OCI-LY7 (cell line): Measurements from ENCODE around the gene CCDC124. TPM values are rescaled to one million over a fixed set of nuclear protein-coding genes. Genes with fewer than 3 reads are reported as not detected.

Source experiments
- BruUV-seq: library from RNA; stranded (reverse); fragments of 400-500 nt; replicated peaks from 2 replicates; lab custom pipeline; 2021; lab: Mats Ljungman, UMichigan
- CTCF ChIA-PET: fragments of 300-600 bp; sonication (Branson Sonifier 250); formaldehyde crosslinking; loops from one replicate; lab custom pipeline; 2022; ENCODE audit warnings: antibody characterized with exemption; ENCODE audit not compliant: unreplicated experiment; lab: Charles Lee
- POLR2A ChIA-PET: fragments of 300-600 bp; sonication (Branson Sonifier 250); formaldehyde crosslinking; loops from one replicate; lab custom pipeline; 2022; ENCODE audit warnings: antibody characterized with exemption; lab: Charles Lee
- DNase-seq: peaks from one replicate; pipeline ENCODE4 v3.0.0-alpha.2; 2015; ENCODE audit warnings: low spot score
- H2AFZ ChIP-seq: fragments of 200-600 bp; sonication (generic), shearing (Covaris generic); 2 replicates; pipeline ENCODE4 v1.6.1; 2014; ENCODE audit warnings: mild to moderate bottlenecking, antibody characterized with exemption, low read length, moderate library complexity
- H3K27ac ChIP-seq: fragments of 200-600 bp; sonication (generic); 2 replicates; pipeline ENCODE4 v1.5.1; 2014; ENCODE audit warnings: mixed run types, low read depth, mild to moderate bottlenecking, moderate library complexity, low read length, inconsistent platforms; ENCODE audit not compliant: poor library complexity, severe bottlenecking
- H3K36me3 ChIP-seq: fragments of 200-600 bp; sonication (generic); 2 replicates; pipeline ENCODE4 v1.6.1; 2014; ENCODE audit warnings: mild to moderate bottlenecking, antibody characterized with exemption, low read length, moderate library complexity, mixed read lengths; ENCODE audit not compliant: insufficient read depth
- H3K4me1 ChIP-seq: fragments of 200-600 bp; sonication (generic); 2 replicates; pipeline ENCODE4 v1.5.1; 2014; ENCODE audit warnings: mild to moderate bottlenecking, low read length; ENCODE audit not compliant: insufficient read depth, poor library complexity, severe bottlenecking
- H3K4me2 ChIP-seq: fragments of 200-600 bp; sonication (generic); 2 replicates; pipeline ENCODE4 v1.6.1; 2014; ENCODE audit warnings: mild to moderate bottlenecking, low read length
- H3K4me3 ChIP-seq: fragments of 200-600 bp; sonication (generic); 2 replicates; pipeline ENCODE4 v1.5.1; 2014; ENCODE audit warnings: mild to moderate bottlenecking, low read depth, low read length; ENCODE audit not compliant: poor library complexity, severe bottlenecking
- H3K79me2 ChIP-seq: fragments of 200-600 bp; sonication (generic); 2 replicates; pipeline ENCODE4 v1.6.1; 2016; ENCODE audit warnings: low read depth, mild to moderate bottlenecking, low read length, moderate library complexity, mixed read lengths; ENCODE audit not compliant: insufficient read depth
- H3K9me2 ChIP-seq: fragments of 200-600 bp; sonication (generic); 2 replicates; pipeline ENCODE4 v1.6.1; 2016; ENCODE audit warnings: mild to moderate bottlenecking, low read length, mixed read lengths; ENCODE audit not compliant: insufficient read depth
- H3K9me3 ChIP-seq: fragments of 200-600 bp; sonication (generic); 2 replicates; pipeline ENCODE4 v1.6.1; 2014; ENCODE audit warnings: mild to moderate bottlenecking, mixed run types, low read length, mixed read lengths
- H4K20me1 ChIP-seq: fragments of 200-600 bp; sonication (generic); 2 replicates; pipeline ENCODE4 v1.6.1; 2014; ENCODE audit warnings: mild to moderate bottlenecking, antibody characterized with exemption, low read length, moderate library complexity, mixed read lengths; ENCODE audit not compliant: insufficient read depth
- CTCF ChIP-seq: fragments of 200-600 bp; sonication (generic); conservative IDR thresholded peaks from 2 replicates; pipeline ENCODE4 v1.5.1; 2014; ENCODE audit warnings: mild to moderate bottlenecking, antibody characterized with exemption, low read length, moderate library complexity, mixed read lengths
- EZH2phosphoT487 ChIP-seq: fragments of 200-600 bp; sonication (generic); IDR thresholded peaks from 2 replicates; pipeline ENCODE4 v1.6.1; 2018; ENCODE audit warnings: low read depth, borderline replicate concordance, mild to moderate bottlenecking, mixed run types, antibody characterized with exemption, low read length, moderate library complexity, mixed read lengths
- intact Hi-C: fragments of 100-400 bp; cut with micrococcal nuclease; formaldehyde crosslinking; loops from one replicate; pipeline ENCODE4 v1.10.0; 2022; ENCODE audit not compliant: unreplicated experiment
- total RNA-seq, 2 experiments: library from RNA; depleted of rRNA in 1 of 2; stranded (reverse); fragments of >200 nt in 1 of 2; shearing (Covaris generic) in 1 of 2; gene quantifications; 2 replicates each; pipeline ENCODE4 v1.2.3, GENCODE V29; 2014 to 2022

CCDC124 gene
- total RNA-seq, 2 experiments from 2014 or later: 57.5 to 106 TPM

- no peak overlapping the region for H3K27ac ChIP-seq
- no peaks in the 10 kb centered on the region for H3K9me2 ChIP-seq
- TF ChIP-seq EZH2phosphoT487: no peak
- TF ChIP-seq CTCF: no peak
- no peaks in the 10 kb centered on the region for H3K36me3 ChIP-seq
- H3K4me2 ChIP-seq: no peak overlapping the region
- H3K4me3 ChIP-seq: no peak overlapping the region
- intact Hi-C loops: no loop called here
- no peaks in the 10 kb centered on the region for H3K9me3 ChIP-seq
- H2AFZ ChIP-seq: no peak overlapping the region
- ChIA-PET POLR2A (interaction anchor here (0.5 kb wide), 1 partner anchor 458 kb away, joined by 6 read pairs; no protein-coding TSS in a partner anchor), CTCF (no interaction called here)
- no peaks in the 10 kb centered on the region for H4K20me1 ChIP-seq
- BruUV-seq: no TSS peak
- H3K79me2 ChIP-seq: no peaks in the 10 kb centered on the region
- no peaks in the 10 kb centered on the region for H3K4me1 ChIP-seq
- DNase-seq: no peak
Observed at GRCh38 chr19:17968362-17968761, 35.5 kb downstream of the CCDC124 start.

- Histone ChIP-seq H4K20me1 (no peaks in the 10 kb centered on the region), H3K4me2 (no peak overlapping the region), H3K4me3 (no peak overlapping the region), H3K79me2 (no peaks in the 10 kb centered on the region), H3K9me2 (no peaks in the 10 kb centered on the region), H2AFZ (no peak overlapping the region), H3K27ac (no peak overlapping the region), H3K4me1 (no peaks in the 10 kb centered on the region), H3K9me3 (no peaks in the 10 kb centered on the region), H3K36me3 (no peaks in the 10 kb centered on the region)
- DNase-seq: no peak
- no peak for TF ChIP-seq EZH2phosphoT487
- no peak for TF ChIP-seq CTCF
- CTCF ChIA-PET: no interaction called here
- POLR2A ChIA-PET: interaction anchor here (0.5 kb wide), 1 partner anchor 459 kb away, joined by 6 read pairs; no protein-coding TSS in a partner anchor
- intact Hi-C loops: no loop called here
- BruUV-seq: no TSS peak
Observed at GRCh38 chr19:17969096-17969792, 36.4 kb downstream of the CCDC124 start.

- Histone ChIP-seq H4K20me1 (no peaks in the 10 kb centered on the region), H3K4me1 (no peaks in the 10 kb centered on the region), H3K79me2 (no peaks in the 10 kb centered on the region), H3K9me2 (no peaks in the 10 kb centered on the region), H3K36me3 (no peaks in the 10 kb centered on the region), H3K4me2 (no peak overlapping the region), H3K9me3 (no peaks in the 10 kb centered on the region), H3K4me3 (no peak overlapping the region), H2AFZ (no peak overlapping the region), H3K27ac (no peak overlapping the region)
- CTCF ChIA-PET: no interaction called here
- TF ChIP-seq EZH2phosphoT487: no peak
- TF ChIP-seq CTCF: no peak
- BruUV-seq: no TSS peak
- DNase-seq: no peak
- intact Hi-C loops: no loop called here
- POLR2A ChIA-PET: interaction anchor here (0.5 kb wide), 1 partner anchor 117 kb away, joined by 5 read pairs; no protein-coding TSS in a partner anchor
Observed at GRCh38 chr19:17972230-17972629, 39.4 kb downstream of the CCDC124 start.
